A673 (cell line): ENCODE results near the gene NFIC.

Experiments
- EZH2 ChIP-seq: fragments of 200-600 bp; sonication (generic); IDR thresholded peaks from 2 replicates; pipeline ENCODE4 v1.6.1; 2017; ENCODE audit warnings: borderline replicate concordance, low read depth, mild to moderate bottlenecking, mixed read lengths, antibody characterized with exemption, low read length; ENCODE audit not compliant: poor library complexity, severe bottlenecking
- TF ChIP-seq, protein P1 (sequence below): fragments of 300-800, 200-600 bp; sonication (generic); conservative IDR thresholded peaks from 2 replicates; pipeline ENCODE4 v1.5.1; 2017; ENCODE audit warnings: low read depth, mild to moderate bottlenecking, antibody characterized with exemption, low read length, moderate library complexity, mixed read lengths

DNA sequence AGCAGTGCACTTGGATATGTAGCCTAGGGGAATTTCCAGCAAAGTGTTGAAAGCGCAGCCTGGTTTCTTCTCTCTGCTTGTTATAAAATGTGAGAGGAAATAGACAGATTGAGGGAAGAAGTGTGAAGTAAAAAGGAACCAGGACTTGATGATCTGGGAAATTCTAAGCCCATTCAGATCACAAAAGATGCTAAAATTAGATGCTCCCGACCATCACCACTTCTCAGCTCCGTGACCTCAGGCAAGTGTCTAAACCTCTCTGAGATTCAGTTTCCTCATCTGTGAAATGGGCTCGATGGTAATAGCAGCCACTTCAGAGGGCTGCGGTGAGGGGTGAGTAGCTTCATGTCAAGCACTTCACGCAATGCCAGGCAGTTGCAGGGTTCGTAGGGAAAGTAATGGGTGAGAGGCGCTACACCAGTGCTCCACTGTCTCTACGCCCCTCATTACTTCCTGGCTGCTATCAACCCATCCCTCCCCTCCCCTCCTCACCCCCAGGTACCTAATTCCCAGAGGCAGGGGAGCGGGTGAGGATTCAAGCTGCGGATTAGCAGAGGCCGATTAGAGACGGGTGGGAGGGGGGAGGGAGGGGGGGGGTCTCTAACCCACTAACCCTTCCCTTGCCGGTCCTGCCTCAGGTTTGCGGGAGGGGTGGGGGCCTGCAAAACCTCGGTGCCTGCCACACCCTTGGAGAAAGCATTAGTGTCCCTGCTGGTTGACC lies 9.0 kb upstream of the NFIC start:
- TF ChIP-seq, protein P1, sequence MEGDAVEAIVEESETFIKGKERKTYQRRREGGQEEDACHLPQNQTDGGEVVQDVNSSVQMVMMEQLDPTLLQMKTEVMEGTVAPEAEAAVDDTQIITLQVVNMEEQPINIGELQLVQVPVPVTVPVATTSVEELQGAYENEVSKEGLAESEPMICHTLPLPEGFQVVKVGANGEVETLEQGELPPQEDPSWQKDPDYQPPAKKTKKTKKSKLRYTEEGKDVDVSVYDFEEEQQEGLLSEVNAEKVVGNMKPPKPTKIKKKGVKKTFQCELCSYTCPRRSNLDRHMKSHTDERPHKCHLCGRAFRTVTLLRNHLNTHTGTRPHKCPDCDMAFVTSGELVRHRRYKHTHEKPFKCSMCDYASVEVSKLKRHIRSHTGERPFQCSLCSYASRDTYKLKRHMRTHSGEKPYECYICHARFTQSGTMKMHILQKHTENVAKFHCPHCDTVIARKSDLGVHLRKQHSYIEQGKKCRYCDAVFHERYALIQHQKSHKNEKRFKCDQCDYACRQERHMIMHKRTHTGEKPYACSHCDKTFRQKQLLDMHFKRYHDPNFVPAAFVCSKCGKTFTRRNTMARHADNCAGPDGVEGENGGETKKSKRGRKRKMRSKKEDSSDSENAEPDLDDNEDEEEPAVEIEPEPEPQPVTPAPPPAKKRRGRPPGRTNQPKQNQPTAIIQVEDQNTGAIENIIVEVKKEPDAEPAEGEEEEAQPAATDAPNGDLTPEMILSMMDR, result no peak
- TF ChIP-seq EZH2, result no peak
